Heart right ventricle (tissue), 16 donors: Measurements from ENCODE around the gene KCNJ15. TPM values are rescaled to one million over a fixed set of nuclear protein-coding genes. Genes with fewer than 3 reads are reported as not detected.

Source experiments
- ATAC-seq, 8 donors: fragments of 200-7000 bp; cut with Tn5 transposase; one replicate each; pipeline ENCODE4 v1.9.1; 2020; ENCODE audit warnings: mild to moderate bottlenecking in 8 of 8, moderate library complexity in 8 of 8, moderate number of reproducible peaks in 1 of 8
- DNase-seq, 2 donors: peaks; one replicate each; pipeline ENCODE4 v3.0.0-alpha.2; 2020
- H3K27ac ChIP-seq, 10 donors: fragments of 200-600 bp; sonication (generic) in 2 of 10; one replicate each; pipeline versions ENCODE4 v1.5.0 to v1.8.0; 2020 to 2022; ENCODE audit warnings: mild to moderate bottlenecking in 3 of 10
- H3K27me3 ChIP-seq, 7 donors: fragments of 200-600 bp; one replicate each; pipeline ENCODE4 v1.8.0; 2021 to 2022; ENCODE audit warnings: mild to moderate bottlenecking in 2 of 7
- H3K36me3 ChIP-seq, 9 donors: fragments of 200-600 bp; sonication (generic) in 1 of 9; one replicate each; pipeline versions ENCODE4 v1.5.0 to v1.8.0; 2020 to 2022; ENCODE audit warnings: mild to moderate bottlenecking in 2 of 9
- H3K4me1 ChIP-seq, 9 donors: fragments of 200-600 bp; sonication (generic) in 1 of 9; one replicate each; pipeline versions ENCODE4 v1.5.0 to v1.8.0; 2020 to 2022; ENCODE audit warnings: mild to moderate bottlenecking in 4 of 9
- H3K4me3 ChIP-seq, 10 donors: fragments of 200-600 bp; sonication (generic) in 2 of 10; one replicate each; pipeline versions ENCODE4 v1.5.0 to v1.8.0; 2020 to 2022; ENCODE audit warnings: mild to moderate bottlenecking in 7 of 10, moderate library complexity in 2 of 10
- H3K9me3 ChIP-seq, 11 donors: fragments of 200-600 bp in 10 of 11; sonication (generic) in 2 of 11; one replicate each; pipeline versions ENCODE4 v1.5.0 to v1.8.0; 2013 to 2022; ENCODE audit warnings: mild to moderate bottlenecking in 2 of 11, control low read depth in 1 of 11, moderate library complexity in 1 of 11
- CTCF ChIP-seq, 9 donors: fragments of 200-600 bp; sonication (generic) in 2 of 9; IDR thresholded peaks; one replicate each; pipeline versions ENCODE4 v1.5.0 to v1.8.0; 2021 to 2022; ENCODE audit warnings: antibody characterized with exemption in 9 of 9, mild to moderate bottlenecking in 5 of 9, moderate library complexity in 1 of 9
- WGBS, 2 donors: extraction: QIAGEN DNeasy Blood & Tissue Kit; methylation state at CpG; one replicate each; pipeline ENCODE4 v1.1.7; 2013; ENCODE audit warnings: inconsistent platforms in 1 of 2; 5-methylcytosine and 5-hydroxymethylcytosine counted together
- intact Hi-C, 10 donors: fragments of 100-400 bp; cut with DNase I; formaldehyde crosslinking; loops; one replicate each; pipeline versions ENCODE4 v1.11.1 to v1.14.2; 2022
- polyA plus RNA-seq, 2 donors: library from polyadenylated mRNA; stranded (reverse); fragments of 200-250 nt; gene quantifications; one replicate each; pipeline ENCODE4 v1.2.3, GENCODE V29; 2013
- total RNA-seq, 10 donors: library from RNA; stranded (reverse); fragmentation: NEBNext Ultra II Directional in 3 of 10; extraction: Animal tissue kit (Norgen Biotek cat#: 25700) in 3 of 10; gene quantifications; one replicate each; pipeline versions ENCODE4 v1.2.1 to v1.2.4, GENCODE V29; 2021 to 2023
- donor health status: Arrhythmogenic right ventricular cardiomyopathy.
- donor health status: ischemic (EF 13 %, LVEDD 7.1; RV severe dilation, severe dysfunction).
- donor health status: healthy with polysubstance abuse.
- donor health status: DM: no; HTN: yes; CAD: no.
- donor health status: DM: no; HTN: no; CAD: no.
- donor health status: ischemic (EF 25% LVEDD 6.9; RV normal size, moderate dysfunction).
- donor health status: ischemic (EF 25% LVEDD 5.7; RV mildly dilated, moderate dysfunction).
- donor health status: healthy.
- donor health status: DM: yes; HTN: yes; CAD: no.
- donor health status: Ischemic cardiomyopathy.
- donor health status: ischemic (EF 35%, LVEDD 5.7; RV mildly dilated, moderate dysfunction).
- donor health status: nonischemic (EF 11% LVEDD 7.7; RV severe dilation, severe dysfunction).
- donor health status: DM: yes; HTN: yes; CAD: no.
- donor health status: PGD.
- donor health status: ischemic (EF 29% LVEDD 5.4; RV normal size, mild dysfunction).
- donor health status: nonischemic (EF 23%, LVEDD 6.1; RV moderate dilation, normal function).

KCNJ15 gene
- total and polyA plus RNA-seq, 12 donors: 0.10 to 2.1 (median 0.47) TPM; not detected in 2

DNA sequence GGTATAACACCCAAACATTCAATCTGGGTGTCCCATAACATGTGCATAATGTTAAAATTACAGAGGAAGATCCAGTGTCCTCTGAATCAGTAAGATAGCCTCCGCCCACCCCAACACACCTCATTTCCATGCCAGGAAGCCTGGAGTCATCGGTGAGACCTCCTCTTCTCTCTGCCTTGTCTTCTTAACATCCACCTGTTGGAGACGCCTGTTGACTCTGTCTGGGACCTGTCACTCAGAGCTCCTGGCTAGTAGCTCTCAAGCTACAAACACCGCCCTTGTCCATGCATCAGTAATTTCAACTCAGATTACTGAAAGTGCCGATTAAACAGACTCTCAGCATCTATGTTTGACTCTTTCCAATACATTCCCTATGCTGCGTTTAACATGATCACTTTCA lies 27.4 kb downstream of the KCNJ15 start:
- WGBS, 2 donors: 96 to 97% methylated on average over 6 of the region's 6 CpGs
- ATAC-seq: no peak
- no peaks in the 10 kb centered on the region for H3K27me3 ChIP-seq
- peak overlapping the region in 1 of 10 donors; percentile 90 for H3K27ac ChIP-seq
- H3K36me3 ChIP-seq: no peaks in the 10 kb centered on the region
- intact Hi-C loops: no loop called here
- H3K4me3 ChIP-seq: no peak overlapping the region
- H3K4me1 ChIP-seq: peaks cover 0 to 62% (median 0%) of the 10 kb centered on the region in 9 donors
- TF ChIP-seq CTCF (IDR thresholded peaks at IDR 0.05): no peak
- DNase-seq: no peak
- H3K9me3 ChIP-seq: no peaks in the 10 kb centered on the region

DNA sequence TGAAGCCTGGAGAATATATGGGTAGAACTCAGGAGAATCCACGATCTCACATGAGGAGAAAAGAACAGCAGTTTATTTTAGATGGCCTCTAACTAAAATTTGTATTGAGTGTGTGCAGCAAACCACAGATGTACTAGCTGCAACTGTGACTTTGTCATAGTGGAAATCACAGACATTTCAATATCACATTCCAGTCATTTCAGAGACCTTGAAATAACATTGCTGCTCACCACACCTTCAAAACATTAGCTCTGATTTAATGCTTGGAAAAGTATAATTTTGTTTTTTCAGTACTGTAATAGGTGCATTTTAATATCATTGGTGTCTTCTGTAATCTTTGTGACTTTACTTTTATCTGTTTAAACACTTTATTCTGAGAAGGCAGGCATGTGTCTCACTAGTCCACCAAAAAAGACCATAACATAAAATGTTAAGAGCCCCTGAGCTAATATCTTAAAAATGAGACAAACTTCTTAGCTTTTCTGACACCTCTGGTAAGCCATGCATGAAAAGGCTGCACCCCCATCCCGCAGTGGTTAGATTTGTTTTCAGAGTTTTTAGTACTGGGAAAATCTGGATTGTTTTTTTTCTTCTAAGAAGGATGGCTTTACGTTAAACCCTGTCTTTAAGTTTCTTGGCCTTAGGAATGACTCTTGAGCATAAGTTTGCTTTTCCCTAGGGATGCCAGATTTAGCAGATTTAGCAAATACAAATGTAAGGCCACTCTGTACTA lies 30.1 kb downstream of the KCNJ15 start:
- Histone ChIP-seq H3K27ac (peak overlapping the region in 1 of 10 donors; percentile 90), H3K9me3 (no peaks in the 10 kb centered on the region), H3K4me3 (no peak overlapping the region), H3K36me3 (no peaks in the 10 kb centered on the region), H3K4me1 (peaks cover 0 to 54% (median 0%) of the 10 kb centered on the region in 9 donors), H3K27me3 (no peaks in the 10 kb centered on the region)
- DNase-seq (no peak), ATAC-seq (no peak)
- WGBS, 2 donors: 75% methylated on average over 3 of the region's 3 CpGs
- intact Hi-C loops: no loop called here
- no peak for TF ChIP-seq CTCF (IDR thresholded peaks at IDR 0.05)

GRCh38 chr21:38287476-38287875 lies 30.7 kb downstream of the KCNJ15 start:
- H3K9me3 ChIP-seq: no peaks in the 10 kb centered on the region
- no peak for DNase-seq
- H3K4me3 ChIP-seq: no peak overlapping the region
- H3K27me3 ChIP-seq: no peaks in the 10 kb centered on the region
- no peak for ATAC-seq
- intact Hi-C loops: no loop called here
- no peaks in the 10 kb centered on the region for H3K36me3 ChIP-seq
- 87 to 96% methylated on average over 1 of the region's 1 CpG for WGBS, 2 donors
- H3K4me1 ChIP-seq: peaks cover 0 to 52% (median 0%) of the 10 kb centered on the region in 9 donors
- TF ChIP-seq CTCF (IDR thresholded peaks at IDR 0.05): no peak
- H3K27ac ChIP-seq: peak overlapping the region in 1 of 10 donors; percentile 52

DNA sequence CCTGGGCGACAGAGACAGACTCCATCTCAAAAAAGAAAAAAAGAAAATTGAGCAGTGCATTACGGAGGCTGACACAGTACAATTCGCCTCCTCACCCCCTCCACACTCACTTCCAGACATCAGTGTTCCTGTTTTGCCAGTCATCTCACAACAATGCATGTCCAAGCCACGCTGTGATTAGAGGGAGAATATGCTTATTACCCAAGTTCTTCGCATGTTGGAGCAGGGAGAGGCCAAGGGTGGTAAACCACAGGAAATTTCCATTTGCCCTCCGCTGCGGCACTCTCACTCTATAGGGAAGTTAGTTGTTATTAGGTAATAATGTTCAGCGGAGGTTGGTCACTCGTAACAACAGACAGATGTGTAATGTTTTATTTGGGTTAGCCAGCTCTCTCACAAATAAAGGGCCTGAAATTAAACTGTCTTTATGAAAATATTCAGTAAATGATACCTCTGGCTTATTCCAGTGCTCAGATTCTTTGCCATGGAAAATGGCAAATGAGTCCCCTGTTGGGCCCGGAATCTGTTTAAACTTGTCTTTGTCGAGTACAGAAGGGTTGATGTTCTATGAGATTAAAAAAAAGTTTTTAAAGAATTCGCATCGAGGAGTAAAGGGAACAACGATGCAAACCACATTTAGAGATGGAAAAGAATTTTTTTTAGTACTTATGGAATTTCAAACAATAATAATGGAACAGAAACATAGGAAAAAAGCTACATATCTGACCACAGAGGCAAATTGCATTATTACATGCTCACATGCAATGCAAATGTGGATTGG lies 33.1 kb downstream of the KCNJ15 start:
- Histone ChIP-seq H3K27ac (peak overlapping the region in 2 of 10 donors; percentile 16 to 89), H3K4me1 (peaks cover 0 to 57% (median 0%) of the 10 kb centered on the region in 9 donors)
- intact Hi-C loops: no loop called here

More for the DNA sequence above, 33.1 kb downstream of the KCNJ15 start:
- no peaks in the 10 kb centered on the region for H3K36me3 ChIP-seq
- H3K27me3 ChIP-seq: no peaks in the 10 kb centered on the region
- H3K4me3 ChIP-seq: no peak overlapping the region
- WGBS, 2 donors: 89 to 90% methylated on average over 14 of the region's 14 CpGs
- peak in 7 of 8 donors; percentile 29 to 88 (median 51) for ATAC-seq
- no peak for TF ChIP-seq CTCF (IDR thresholded peaks at IDR 0.05)
- no peaks in the 10 kb centered on the region for H3K9me3 ChIP-seq
- no peak for DNase-seq
